ENCODE data around the gene DAB1.

DAB1 gene

GRCh38 chr1:56973923-56974742, 449.7 kb downstream of the DAB1 start:
- POLR2A ChIA-PET, result no interaction called here
- TF ChIP-seq GFI1B (tag by site-specific recombination; IDR thresholded peaks at IDR 0.05), result no peak
- no peak for TF ChIP-seq ZNF223 (tag by site-specific recombination; IDR thresholded peaks at IDR 0.05)
- TF ChIP-seq ZNF146 (tag by site-specific recombination; IDR thresholded peaks at IDR 0.05), result no peak
- no peak for TF ChIP-seq ZNF585B (tag by site-specific recombination; IDR thresholded peaks at IDR 0.05)
- no peak for TF ChIP-seq KLF16 (tag by site-specific recombination; IDR thresholded peaks at IDR 0.05)
- no peak for TF ChIP-seq ZNF830 (tag by site-specific recombination; IDR thresholded peaks at IDR 0.05; ENCODE audit: low read depth)
- no peak for TF ChIP-seq ZNF174 (tag by site-specific recombination; IDR thresholded peaks at IDR 0.05)
- no peak for TF ChIP-seq PRDM2 (tag by site-specific recombination; IDR thresholded peaks at IDR 0.05; ENCODE audit: borderline replicate concordance)
- no peak for TF ChIP-seq ZSCAN16 (tag by site-specific recombination; IDR thresholded peaks at IDR 0.05)
- TF ChIP-seq ZBTB20 (tag by site-specific recombination; IDR thresholded peaks at IDR 0.05), result no peak
- no peak for TF ChIP-seq KLF9 (tag by site-specific recombination; IDR thresholded peaks at IDR 0.05; ENCODE audit: low read depth)
- TF ChIP-seq SP3 (tag by site-specific recombination; IDR thresholded peaks at IDR 0.05), result no peak
- TF ChIP-seq ZNF366 (tag by site-specific recombination; conservative IDR thresholded peaks at IDR 0.05), result no peak
- TF ChIP-seq, protein P1, sequence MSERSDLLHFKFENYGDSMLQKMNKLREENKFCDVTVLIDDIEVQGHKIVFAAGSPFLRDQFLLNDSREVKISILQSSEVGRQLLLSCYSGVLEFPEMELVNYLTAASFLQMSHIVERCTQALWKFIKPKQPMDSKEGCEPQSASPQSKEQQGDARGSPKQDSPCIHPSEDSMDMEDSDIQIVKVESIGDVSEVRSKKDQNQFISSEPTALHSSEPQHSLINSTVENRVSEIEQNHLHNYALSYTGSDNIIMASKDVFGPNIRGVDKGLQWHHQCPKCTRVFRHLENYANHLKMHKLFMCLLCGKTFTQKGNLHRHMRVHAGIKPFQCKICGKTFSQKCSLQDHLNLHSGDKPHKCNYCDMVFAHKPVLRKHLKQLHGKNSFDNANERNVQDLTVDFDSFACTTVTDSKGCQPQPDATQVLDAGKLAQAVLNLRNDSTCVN (tag by site-specific recombination; optimal IDR thresholded peaks at IDR 0.05), result no peak
- no peak for TF ChIP-seq ZNF274 (IDR thresholded peaks at IDR 0.05; ENCODE audit: low read length)
- TF ChIP-seq ZNF274 (tag by site-specific recombination; IDR thresholded peaks at IDR 0.05; ENCODE audit: borderline replicate concordance), result no peak
- TF ChIP-seq REST (tag by site-specific recombination; IDR thresholded peaks at IDR 0.05), result no peak
- TF ChIP-seq, protein P2, sequence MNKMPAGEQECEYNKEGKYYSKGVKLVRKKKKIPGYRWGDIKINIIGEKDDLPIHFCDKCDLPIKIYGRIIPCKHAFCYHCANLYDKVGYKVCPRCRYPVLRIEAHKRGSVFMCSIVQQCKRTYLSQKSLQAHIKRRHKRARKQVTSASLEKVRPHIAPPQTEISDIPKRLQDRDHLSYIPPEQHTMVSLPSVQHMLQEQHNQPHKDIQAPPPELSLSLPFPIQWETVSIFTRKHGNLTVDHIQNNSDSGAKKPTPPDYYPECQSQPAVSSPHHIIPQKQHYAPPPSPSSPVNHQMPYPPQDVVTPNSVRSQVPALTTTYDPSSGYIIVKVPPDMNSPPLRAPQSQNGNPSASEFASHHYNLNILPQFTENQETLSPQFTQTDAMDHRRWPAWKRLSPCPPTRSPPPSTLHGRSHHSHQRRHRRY (tag by site-specific recombination; IDR thresholded peaks at IDR 0.05), result no peak
- TF ChIP-seq ZBTB48 (tag by site-specific recombination; IDR thresholded peaks at IDR 0.05), result no peak
- no peak for TF ChIP-seq TCF7L2 (IDR thresholded peaks at IDR 0.05; ENCODE audit: borderline replicate concordance, low read depth, low read length)
- Histone ChIP-seq H3K4me1 (ENCODE audit: control insufficient read depth, insufficient read depth, low read length) (no peaks in the 10 kb centered on the region), H3K36me3 (ENCODE audit: control insufficient read depth in 2 of 2, insufficient read depth in 1 of 2, low read length in 2 of 2) (no peaks in the 10 kb centered on the region), H3K9me3 (ENCODE audit: control insufficient read depth, insufficient read depth, low read depth, low read length) (no peaks in the 10 kb centered on the region), H3K4me3 (ENCODE audit: low read depth, low read length) (no peak overlapping the region), H3K27ac (ENCODE audit: extremely low read depth, low read depth, low read length) (no peak overlapping the region)
- CTCF ChIA-PET, result no interaction called here
